ENCODE measurements around the gene SFN. TPM values are rescaled to one million over a fixed set of nuclear protein-coding genes. Genes with fewer than 3 reads are reported as not detected.

Gene SFN
- total and polyA plus RNA-seq, 2 donors (not counting 3 experiments of a cell fraction or from before 2014, with no cell fraction given): 0.08 to 0.33 TPM

GRCh38 chr1:26838474-26839338 lies 24.2 kb upstream of the SFN start:
- FAIRE-seq: no peak

More at GRCh38 chr1:26838474-26839338, 24.2 kb upstream of the SFN start:
- H2AFZ ChIP-seq (ENCODE audit: low read depth, low read length): no peak overlapping the region
- no peaks in the 10 kb centered on the region for H3K9me1 ChIP-seq (replicated peaks; ENCODE audit: control insufficient read depth, extremely low read depth, insufficient read depth, low read length)
- BruUV-seq (replicated peaks): no TSS peak
- H3K9ac ChIP-seq (replicated peaks; ENCODE audit: extremely low read depth, insufficient read depth, low read length): no peak overlapping the region
- H3K79me2 ChIP-seq (ENCODE audit: control insufficient read depth, insufficient read depth, low read length): no peaks in the 10 kb centered on the region
- no peaks in the 10 kb centered on the region for H3K27me3 ChIP-seq (ENCODE audit: control insufficient read depth in 2 of 2, insufficient read depth in 2 of 2, low read length in 2 of 2)
- peaks cover 9 to 22% of the 10 kb centered on the region in 2 experiments for H3K36me3 ChIP-seq (ENCODE audit: control insufficient read depth in 2 of 2, extremely low read depth in 1 of 2, insufficient read depth in 2 of 2, low read length in 2 of 2)
- H4K20me1 ChIP-seq (replicated peaks; ENCODE audit: control insufficient read depth, extremely low read depth, insufficient read depth, low read length): no peaks in the 10 kb centered on the region
- intact Hi-C loops (cut with micrococcal nuclease): no loop called here
- dilution Hi-C loops (cut with MboI; ENCODE audit: extremely low pct_ligation_motif_present, low sequenced_read_pairs): no loop called here
- no peaks in the 10 kb centered on the region for H3K9me3 ChIP-seq (replicated peaks; ENCODE audit: control insufficient read depth, insufficient read depth, low read length)
- H3K27ac ChIP-seq (ENCODE audit: insufficient read depth, low read depth, low read length): no peak overlapping the region
- H3K4me2 ChIP-seq (ENCODE audit: insufficient read depth, low read length): no peak overlapping the region
- ChIA-PET POLR2A (no interaction called here), CTCF (interaction anchor here (1.1 to 2.1 kb wide), 2 partner anchors 11 to 18 kb away, joined by 3 to 8 read pairs; no protein-coding TSS in a partner anchor)
- H3K4me3 ChIP-seq (replicated peaks in 1 of 3; ENCODE audit: insufficient read depth in 1 of 3, low read depth in 1 of 3, low read length in 3 of 3): no peak overlapping the region
- no peaks in the 10 kb centered on the region for H3K4me1 ChIP-seq (ENCODE audit: control insufficient read depth, extremely low read depth, insufficient read depth, low read length)
- no peak for TF ChIP-seq MAX (IDR thresholded peaks at IDR 0.05; ENCODE audit: insufficient read depth, insufficient read length)
- TF ChIP-seq EZH2 (IDR thresholded peaks at IDR 0.05; ENCODE audit: borderline replicate concordance, low read depth, low read length, severe bottlenecking): no peak
- no peak for TF ChIP-seq CTCF (IDR thresholded peaks at IDR 0.05; ENCODE audit: extremely low read depth in 1 of 2, insufficient read depth in 1 of 2, low read depth in 1 of 2, low read length in 2 of 2)
- no peak for TF ChIP-seq FOS (IDR thresholded peaks at IDR 0.05; ENCODE audit: borderline replicate concordance, insufficient read depth, low read length)
- TF ChIP-seq POLR2A (IDR thresholded peaks at IDR 0.05; ENCODE audit: low read depth, low read length): no peak
- no peak for TF ChIP-seq JUN (IDR thresholded peaks at IDR 0.05; ENCODE audit: borderline replicate concordance, insufficient read depth, insufficient read length, low read depth)
- no peak for TF ChIP-seq POLR2AphosphoS5 (IDR thresholded peaks at IDR 0.05; ENCODE audit: insufficient read depth, low read depth, low read length)
- no peak for TF ChIP-seq GATA2 (IDR thresholded peaks at IDR 0.05; ENCODE audit: insufficient read depth, insufficient read length, low read depth, low read length)
- TF ChIP-seq MYC (IDR thresholded peaks at IDR 0.05; ENCODE audit: low read depth, low read length): no peak
- no peak for DNase-seq (ENCODE audit: low read depth, low spot score)
